HG03354 (cell line): ENCODE results near the gene COL5A1.
"Not testable (repeated sequence)": the region's sequence is repeated elsewhere in the genome, so short reads cannot be mapped to it uniquely, and the experiment has no call there.

Experiments used
- ATAC-seq: cut with Tn5 transposase; IDR thresholded peaks from one replicate; pipeline ENCODE4 v1.9.1; 2021; ENCODE audit warnings: mild to moderate bottlenecking; ENCODE audit not compliant: unreplicated experiment, poor library complexity, severe bottlenecking

The COL5A1 gene

GRCh38 chr9:134669399-134669955 is 27.9 kb downstream of the COL5A1 start:
- no peak for ATAC-seq

GRCh38 chr9:134670042-134670525 is 28.5 kb downstream of the COL5A1 start:
- no peak for ATAC-seq

GRCh38 chr9:134670851-134671281 is 29.3 kb downstream of the COL5A1 start:
- ATAC-seq, result no peak

GRCh38 chr9:134671341-134672113 is 29.9 kb downstream of the COL5A1 start:
- no peak for ATAC-seq

- no peak for ATAC-seq
These were observed 34.8 kb downstream of the COL5A1 start for GRCh38 chr9:134676361-134676760.

GRCh38 chr9:134676886-134677285 is 35.3 kb downstream of the COL5A1 start:
- no peak for ATAC-seq

- ATAC-seq, result no peak
These were observed 36.1 kb downstream of the COL5A1 start for GRCh38 chr9:134677743-134678142.

- ATAC-seq, result no peak
These were observed 36.6 kb downstream of the COL5A1 start for GRCh38 chr9:134678206-134678605.

- ATAC-seq, result no peak
These were observed 37.3 kb downstream of the COL5A1 start for GRCh38 chr9:134678666-134679443.

GRCh38 chr9:134679616-134680392 is 38.2 kb downstream of the COL5A1 start:
- ATAC-seq, result no peak

GRCh38 chr9:134680393-134681060 is 38.9 kb downstream of the COL5A1 start:
- no peak for ATAC-seq

GRCh38 chr9:134681061-134681661 is 39.6 kb downstream of the COL5A1 start:
- no peak for ATAC-seq

GRCh38 chr9:134682026-134682425 is 40.4 kb downstream of the COL5A1 start:
- ATAC-seq, result no peak

GRCh38 chr9:134682651-134683364 is 41.2 kb downstream of the COL5A1 start:
- no peak for ATAC-seq

GRCh38 chr9:134683714-134684374 is 42.2 kb downstream of the COL5A1 start:
- ATAC-seq, result no peak

- no peak for ATAC-seq
These were observed 42.7 kb downstream of the COL5A1 start for GRCh38 chr9:134684375-134684723.

GRCh38 chr9:134684941-134685340 is 43.3 kb downstream of the COL5A1 start:
- not testable (repeated sequence) for ATAC-seq

GRCh38 chr9:134685784-134686183 is 44.2 kb downstream of the COL5A1 start:
- ATAC-seq, result no peak
